ENCODE data around the gene SNX11.
"Not testable (repeated sequence)": the region's sequence is repeated elsewhere in the genome, so short reads cannot be mapped to it uniquely, and the experiment has no call there.

Gene SNX11

GRCh38 chr17:48070195-48070594 is 37.4 kb upstream of the SNX11 start:
- Histone ChIP-seq H3K9ac (ENCODE audit: low read depth, low read length) (no peak overlapping the region), H3K27me3 (ENCODE audit: control insufficient read depth, insufficient read depth, low read length) (no peaks in the 10 kb centered on the region), H3K36me3 (ENCODE audit: control insufficient read depth, insufficient read depth, low read length) (peaks cover 22% of the 10 kb centered on the region), H3K9me3 (ENCODE audit: control insufficient read depth, insufficient read depth, low read length) (no peaks in the 10 kb centered on the region), H3K4me3 (ENCODE audit: low read depth, low read length) (no peak overlapping the region), H3K4me1 (ENCODE audit: control insufficient read depth, insufficient read depth, low read length) (no peaks in the 10 kb centered on the region)

GRCh38 chr17:48071654-48072053 is 35.9 kb upstream of the SNX11 start:
- no peak overlapping the region for H3K9ac ChIP-seq (ENCODE audit: low read depth, low read length)
- no peaks in the 10 kb centered on the region for H3K4me1 ChIP-seq (ENCODE audit: control insufficient read depth, insufficient read depth, low read length)
- H3K27me3 ChIP-seq (ENCODE audit: control insufficient read depth, insufficient read depth, low read length): no peaks in the 10 kb centered on the region
- no peaks in the 10 kb centered on the region for H3K9me3 ChIP-seq (ENCODE audit: control insufficient read depth, insufficient read depth, low read length)
- H3K4me3 ChIP-seq (ENCODE audit: low read depth, low read length): no peak overlapping the region
- H3K36me3 ChIP-seq (ENCODE audit: control insufficient read depth, insufficient read depth, low read length): peaks cover 35% of the 10 kb centered on the region

GRCh38 chr17:48072811-48073210 is 34.8 kb upstream of the SNX11 start:
- not testable (repeated sequence) for H3K9ac ChIP-seq (ENCODE audit: low read depth, low read length); H3K9me3 ChIP-seq (ENCODE audit: control insufficient read depth, insufficient read depth, low read length); H3K27me3 ChIP-seq (ENCODE audit: control insufficient read depth, insufficient read depth, low read length); H3K4me3 ChIP-seq (ENCODE audit: low read depth, low read length); H3K4me1 ChIP-seq (ENCODE audit: control insufficient read depth, insufficient read depth, low read length)
- peaks cover 37% of the 10 kb centered on the region for H3K36me3 ChIP-seq (ENCODE audit: control insufficient read depth, insufficient read depth, low read length)

GRCh38 chr17:48073566-48074094 is 33.9 kb upstream of the SNX11 start:
- not testable (repeated sequence) for H3K27me3 ChIP-seq (ENCODE audit: control insufficient read depth, insufficient read depth, low read length); H3K9ac ChIP-seq (ENCODE audit: low read depth, low read length); H3K4me3 ChIP-seq (ENCODE audit: low read depth, low read length); H3K4me1 ChIP-seq (ENCODE audit: control insufficient read depth, insufficient read depth, low read length); H3K9me3 ChIP-seq (ENCODE audit: control insufficient read depth, insufficient read depth, low read length)
- peaks cover 37% of the 10 kb centered on the region for H3K36me3 ChIP-seq (ENCODE audit: control insufficient read depth, insufficient read depth, low read length)

GRCh38 chr17:48074322-48075081 is 33.1 kb upstream of the SNX11 start:
- H3K4me1 ChIP-seq (ENCODE audit: control insufficient read depth, insufficient read depth, low read length): no peaks in the 10 kb centered on the region

GRCh38 chr17:48077152-48077551 is 30.4 kb upstream of the SNX11 start:
- peaks cover 30% of the 10 kb centered on the region for H3K36me3 ChIP-seq (ENCODE audit: control insufficient read depth, insufficient read depth, low read length)
- H3K4me1 ChIP-seq (ENCODE audit: control insufficient read depth, insufficient read depth, low read length); H3K9me3 ChIP-seq (ENCODE audit: control insufficient read depth, insufficient read depth, low read length); H3K4me3 ChIP-seq (ENCODE audit: low read depth, low read length); H3K9ac ChIP-seq (ENCODE audit: low read depth, low read length); H3K27me3 ChIP-seq (ENCODE audit: control insufficient read depth, insufficient read depth, low read length): not testable (repeated sequence)

More at GRCh38 chr17:48074322-48075081, 33.1 kb upstream of the SNX11 start:
- Histone ChIP-seq H3K9me3 (ENCODE audit: control insufficient read depth, insufficient read depth, low read length) (no peaks in the 10 kb centered on the region), H3K4me3 (ENCODE audit: low read depth, low read length) (no peak overlapping the region), H3K27me3 (ENCODE audit: control insufficient read depth, insufficient read depth, low read length) (no peaks in the 10 kb centered on the region), H3K9ac (ENCODE audit: low read depth, low read length) (no peak overlapping the region), H3K36me3 (ENCODE audit: control insufficient read depth, insufficient read depth, low read length) (peaks cover 37% of the 10 kb centered on the region)

- Histone ChIP-seq H3K9me3 (ENCODE audit: control insufficient read depth, insufficient read depth, low read length) (no peaks in the 10 kb centered on the region), H3K4me1 (ENCODE audit: control insufficient read depth, insufficient read depth, low read length) (no peaks in the 10 kb centered on the region), H3K9ac (ENCODE audit: low read depth, low read length) (no peak overlapping the region), H3K36me3 (ENCODE audit: control insufficient read depth, insufficient read depth, low read length) (no peaks in the 10 kb centered on the region), H3K27me3 (ENCODE audit: control insufficient read depth, insufficient read depth, low read length) (no peaks in the 10 kb centered on the region), H3K4me3 (ENCODE audit: low read depth, low read length) (no peak overlapping the region)
Observed at GRCh38 chr17:48081858-48082257, 25.7 kb upstream of the SNX11 start.

GRCh38 chr17:48084932-48085331 is 22.6 kb upstream of the SNX11 start:
- Histone ChIP-seq H3K9ac (ENCODE audit: low read depth, low read length) (no peak overlapping the region), H3K9me3 (ENCODE audit: control insufficient read depth, insufficient read depth, low read length) (no peaks in the 10 kb centered on the region), H3K4me3 (ENCODE audit: low read depth, low read length) (no peak overlapping the region), H3K36me3 (ENCODE audit: control insufficient read depth, insufficient read depth, low read length) (no peaks in the 10 kb centered on the region), H3K27me3 (ENCODE audit: control insufficient read depth, insufficient read depth, low read length) (no peaks in the 10 kb centered on the region), H3K4me1 (ENCODE audit: control insufficient read depth, insufficient read depth, low read length) (no peaks in the 10 kb centered on the region)

GRCh38 chr17:48093341-48094045 is 14.1 kb upstream of the SNX11 start:
- H3K9me3 ChIP-seq (ENCODE audit: control insufficient read depth, insufficient read depth, low read length): no peaks in the 10 kb centered on the region
- no peaks in the 10 kb centered on the region for H3K4me1 ChIP-seq (ENCODE audit: control insufficient read depth, insufficient read depth, low read length)
- H3K4me3 ChIP-seq (ENCODE audit: low read depth, low read length): no peak overlapping the region
- H3K27me3 ChIP-seq (ENCODE audit: control insufficient read depth, insufficient read depth, low read length): no peaks in the 10 kb centered on the region
- H3K36me3 ChIP-seq (ENCODE audit: control insufficient read depth, insufficient read depth, low read length): no peaks in the 10 kb centered on the region
- no peak overlapping the region for H3K9ac ChIP-seq (ENCODE audit: low read depth, low read length)

GRCh38 chr17:48095611-48096010 is 12.0 kb upstream of the SNX11 start:
- H3K27me3 ChIP-seq (ENCODE audit: control insufficient read depth, insufficient read depth, low read length): no peaks in the 10 kb centered on the region
- no peak overlapping the region for H3K4me3 ChIP-seq (ENCODE audit: low read depth, low read length)
- no peak overlapping the region for H3K9ac ChIP-seq (ENCODE audit: low read depth, low read length)
- no peaks in the 10 kb centered on the region for H3K4me1 ChIP-seq (ENCODE audit: control insufficient read depth, insufficient read depth, low read length)
- H3K9me3 ChIP-seq (ENCODE audit: control insufficient read depth, insufficient read depth, low read length): no peaks in the 10 kb centered on the region
- no peaks in the 10 kb centered on the region for H3K36me3 ChIP-seq (ENCODE audit: control insufficient read depth, insufficient read depth, low read length)

- Histone ChIP-seq H3K27me3 (ENCODE audit: control insufficient read depth, insufficient read depth, low read length) (no peaks in the 10 kb centered on the region), H3K9ac (ENCODE audit: low read depth, low read length) (peak overlapping the region; percentile 29), H3K36me3 (ENCODE audit: control insufficient read depth, insufficient read depth, low read length) (no peaks in the 10 kb centered on the region), H3K9me3 (ENCODE audit: control insufficient read depth, insufficient read depth, low read length) (no peaks in the 10 kb centered on the region), H3K4me3 (ENCODE audit: low read depth, low read length) (peak overlapping the region; percentile 93), H3K4me1 (ENCODE audit: control insufficient read depth, insufficient read depth, low read length) (no peaks in the 10 kb centered on the region)
Observed at GRCh38 chr17:48100160-48100559, 7.4 kb upstream of the SNX11 start.

- Histone ChIP-seq H3K27me3 (ENCODE audit: control insufficient read depth, insufficient read depth, low read length) (no peaks in the 10 kb centered on the region), H3K4me3 (ENCODE audit: low read depth, low read length) (peak overlapping the region; percentile 93)
Observed at GRCh38 chr17:48100591-48101011, 7.0 kb upstream of the SNX11 start.

More at GRCh38 chr17:48100591-48101011, 7.0 kb upstream of the SNX11 start:
- H3K9ac ChIP-seq (ENCODE audit: low read depth, low read length): peak overlapping the region; percentile 76
- H3K9me3 ChIP-seq (ENCODE audit: control insufficient read depth, insufficient read depth, low read length): no peaks in the 10 kb centered on the region
- H3K4me1 ChIP-seq (ENCODE audit: control insufficient read depth, insufficient read depth, low read length): no peaks in the 10 kb centered on the region
- H3K36me3 ChIP-seq (ENCODE audit: control insufficient read depth, insufficient read depth, low read length): no peaks in the 10 kb centered on the region

Data from iPS-15b (cell line).